HuH-7.5 (cell line): ENCODE data around the gene DPM3.
"Not testable (repeated sequence)": the region's sequence is repeated elsewhere in the genome, so short reads cannot be mapped to it uniquely, and the experiment has no call there.

Source experiments
- DNase-seq: peaks from one replicate; pipeline ENCODE4 v3.0.0; 2011; ENCODE audit warnings: low spot score

DPM3 gene

GRCh38 chr1:155125511-155125945 lies 14.8 kb downstream of the DPM3 start:
- DNase-seq: no peak

DNA sequence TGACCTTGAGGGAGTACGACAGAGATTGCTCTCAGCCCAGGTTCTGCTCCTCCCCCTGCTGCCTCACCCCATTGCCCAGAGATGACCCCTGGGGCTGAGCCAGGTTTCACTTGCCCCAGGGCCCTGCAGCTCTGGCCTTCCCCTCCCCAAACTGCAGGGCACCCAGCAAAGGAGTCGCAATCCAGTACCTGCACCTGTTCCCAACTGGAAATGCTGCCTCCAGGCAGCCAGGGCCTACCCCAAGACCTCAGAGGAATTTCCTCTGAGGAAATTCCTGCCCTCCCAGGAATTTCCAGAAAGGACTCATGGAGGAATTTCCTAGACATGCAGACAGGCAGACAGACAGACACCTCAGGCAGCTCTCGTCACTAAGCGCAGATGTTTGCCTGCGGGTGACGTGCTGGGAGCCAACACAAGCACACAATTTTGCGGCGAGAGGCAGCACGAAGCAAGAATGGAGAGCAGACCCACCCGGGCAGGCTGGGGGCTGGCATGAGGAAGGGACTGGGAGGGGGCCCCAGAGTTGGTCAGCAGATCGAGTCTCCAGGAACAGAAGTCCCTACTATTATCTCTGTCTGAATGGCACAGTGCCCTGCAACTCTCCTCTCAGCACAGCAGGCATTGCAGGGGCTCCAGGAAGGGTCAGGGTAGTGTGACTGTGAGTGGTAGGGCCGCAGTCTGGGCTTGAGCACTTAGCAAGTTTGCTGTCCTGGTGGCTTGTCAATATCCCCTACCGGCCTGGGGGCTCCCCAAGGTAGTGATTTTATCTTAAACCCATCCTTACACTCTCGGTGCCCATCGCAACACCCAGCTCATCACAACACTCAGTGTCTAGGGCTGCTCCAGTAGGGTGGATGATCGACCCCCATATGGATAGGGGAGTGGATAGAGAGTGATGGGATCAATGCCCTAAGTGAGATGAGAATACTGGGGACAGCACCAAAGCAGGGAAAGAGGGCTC lies 15.5 kb downstream of the DPM3 start:
- no peak for DNase-seq

DNA sequence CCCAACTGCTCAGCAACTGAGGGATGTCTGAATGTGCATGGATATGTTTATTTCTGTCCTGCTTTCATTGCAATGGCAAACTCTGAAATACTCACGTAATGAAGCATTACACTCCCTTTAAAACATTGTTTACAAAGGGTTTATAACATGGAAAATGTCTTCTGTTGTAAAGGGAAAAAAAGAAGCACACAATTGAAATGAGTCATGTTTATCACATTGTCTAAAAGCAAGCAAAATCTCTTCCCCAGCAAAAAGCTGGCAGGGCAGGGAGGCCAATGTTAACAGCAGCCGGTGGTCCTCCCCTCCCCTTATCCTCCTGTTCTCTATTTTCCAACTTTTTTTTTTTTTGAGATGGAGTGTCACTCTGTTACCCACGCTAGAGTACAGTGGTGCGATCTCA lies 16.5 kb downstream of the DPM3 start:
- no peak for DNase-seq

GRCh38 chr1:155122308-155122707 lies 18.0 kb downstream of the DPM3 start:
- DNase-seq: no peak

- no peak for DNase-seq
These were observed 19.1 kb downstream of the DPM3 start for GRCh38 chr1:155121249-155121648.

DNA sequence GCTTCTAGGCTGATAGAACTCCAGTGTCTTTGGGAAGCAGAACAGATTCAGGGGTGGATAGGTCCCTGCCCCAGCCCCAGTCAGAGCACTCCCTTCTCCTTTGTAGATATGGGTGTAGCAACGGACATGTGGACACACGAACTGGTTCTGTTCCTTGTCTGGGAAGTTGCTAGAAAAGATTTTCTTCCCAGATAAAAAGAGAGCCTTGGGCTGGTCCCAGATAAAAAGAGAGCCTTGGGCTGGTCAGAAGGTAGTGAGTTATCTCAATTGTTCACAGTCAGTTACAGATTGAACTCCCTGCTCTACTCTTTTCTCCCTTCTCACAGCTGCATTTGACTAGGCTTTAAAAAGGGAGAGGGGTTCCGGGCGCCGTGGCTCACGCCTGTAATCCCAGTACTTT lies 20.1 kb downstream of the DPM3 start:
- DNase-seq: no peak

DNA sequence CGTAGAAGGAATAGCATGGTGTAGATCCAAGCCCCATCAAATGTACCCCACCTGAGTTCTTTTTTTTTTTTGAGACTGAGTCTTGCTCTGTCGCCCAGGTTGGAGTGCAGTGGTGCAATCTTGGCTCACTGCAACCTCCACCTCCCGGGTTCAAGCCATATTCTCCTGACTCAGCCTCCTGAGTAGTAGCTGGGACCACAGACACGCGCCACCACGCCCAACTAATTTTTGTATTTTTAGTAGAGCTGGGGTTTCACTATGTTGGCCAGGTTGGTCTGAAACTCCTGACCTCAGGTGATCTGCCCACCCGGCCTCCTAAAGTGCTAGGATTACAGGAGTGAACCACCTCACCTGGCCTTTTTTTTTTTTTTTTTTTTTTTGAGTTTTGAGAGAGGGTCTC lies 22.2 kb downstream of the DPM3 start:
- not testable (repeated sequence) for DNase-seq

- DNase-seq: no peak
These were observed 22.7 kb downstream of the DPM3 start for GRCh38 chr1:155117610-155118009.

DNA sequence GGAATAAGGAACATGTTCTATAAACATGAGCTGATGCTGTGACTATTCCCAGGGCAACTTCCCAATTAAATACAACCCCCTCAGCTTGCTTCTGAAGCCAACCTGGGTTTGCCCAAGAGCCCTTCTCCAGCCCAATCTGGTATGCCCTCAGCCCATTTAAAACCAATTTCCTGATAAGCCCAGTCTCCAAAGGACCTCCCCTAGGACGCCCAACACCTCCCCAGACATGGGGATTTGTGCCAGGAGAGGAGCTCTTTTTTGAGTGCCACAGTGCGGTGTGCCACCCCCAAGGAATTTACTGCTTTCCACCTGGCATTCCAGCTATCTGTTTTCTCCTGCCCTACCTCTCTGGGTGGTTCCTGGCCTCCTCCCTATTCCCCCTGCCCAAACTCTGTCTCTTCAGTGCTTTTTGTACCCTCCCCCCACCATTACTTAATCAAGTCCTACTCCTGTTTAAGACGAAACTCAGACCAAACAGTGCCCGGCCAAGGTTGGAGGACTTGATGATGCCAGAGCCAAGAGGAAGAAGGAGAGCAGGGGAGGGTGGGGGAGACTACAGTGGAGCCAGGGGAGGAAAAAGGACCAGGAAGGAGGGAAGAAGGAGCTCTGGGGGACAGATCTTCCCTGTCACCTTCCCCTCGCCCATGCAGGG lies 24.1 kb downstream of the DPM3 start:
- DNase-seq: no peak

GRCh38 chr1:155113450-155113980 lies 26.8 kb downstream of the DPM3 start:
- no peak for DNase-seq

GRCh38 chr1:155110826-155111225 lies 29.5 kb downstream of the DPM3 start:
- no peak for DNase-seq

- DNase-seq: no peak
These were observed 29.9 kb downstream of the DPM3 start for GRCh38 chr1:155110381-155110780.

DNA sequence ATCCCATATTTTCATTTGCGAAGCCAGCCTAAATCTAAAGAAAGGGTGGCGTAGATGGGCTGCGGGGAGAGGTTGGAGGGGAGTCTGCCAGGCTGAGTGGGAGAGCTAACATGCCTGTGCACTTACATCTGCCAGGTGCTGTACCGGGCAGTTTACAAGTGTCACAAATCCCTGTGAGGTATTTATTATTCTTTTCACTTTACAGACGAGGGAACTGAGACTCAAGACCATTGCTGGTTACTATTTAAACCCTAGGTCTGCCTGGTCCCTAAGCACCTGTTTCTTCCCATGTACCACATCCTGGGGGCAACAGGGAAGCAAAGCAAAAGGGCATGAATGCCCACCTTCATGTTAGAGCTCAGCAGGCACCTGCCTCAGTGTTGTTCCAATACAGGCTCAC lies 32.0 kb downstream of the DPM3 start:
- no peak for DNase-seq

- DNase-seq: peak; percentile 40
These were observed 32.7 kb downstream of the DPM3 start for GRCh38 chr1:155107309-155108264.

GRCh38 chr1:155106862-155107261 lies 33.5 kb downstream of the DPM3 start:
- DNase-seq: no peak

DNA sequence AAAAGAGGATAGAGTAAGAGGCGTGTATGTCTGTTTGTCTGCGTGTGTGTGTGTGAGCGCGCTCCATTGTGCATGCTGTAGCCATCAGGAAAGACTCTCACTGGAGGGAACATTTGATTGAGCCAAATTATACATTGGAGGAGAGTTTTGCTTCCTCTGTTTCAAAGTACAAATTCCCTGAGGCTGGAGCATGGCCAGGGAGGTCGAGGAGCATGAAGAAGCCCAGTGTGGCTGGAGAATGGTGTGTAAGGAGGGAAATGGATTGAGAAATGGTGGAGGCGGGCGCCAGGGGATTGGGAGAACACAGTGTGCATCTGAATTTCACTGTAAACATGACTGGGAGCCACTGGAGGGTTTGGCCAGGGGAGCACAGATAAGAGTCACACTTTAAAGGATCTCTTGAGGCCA lies 34.7 kb downstream of the DPM3 start:
- no peak for DNase-seq

DNA sequence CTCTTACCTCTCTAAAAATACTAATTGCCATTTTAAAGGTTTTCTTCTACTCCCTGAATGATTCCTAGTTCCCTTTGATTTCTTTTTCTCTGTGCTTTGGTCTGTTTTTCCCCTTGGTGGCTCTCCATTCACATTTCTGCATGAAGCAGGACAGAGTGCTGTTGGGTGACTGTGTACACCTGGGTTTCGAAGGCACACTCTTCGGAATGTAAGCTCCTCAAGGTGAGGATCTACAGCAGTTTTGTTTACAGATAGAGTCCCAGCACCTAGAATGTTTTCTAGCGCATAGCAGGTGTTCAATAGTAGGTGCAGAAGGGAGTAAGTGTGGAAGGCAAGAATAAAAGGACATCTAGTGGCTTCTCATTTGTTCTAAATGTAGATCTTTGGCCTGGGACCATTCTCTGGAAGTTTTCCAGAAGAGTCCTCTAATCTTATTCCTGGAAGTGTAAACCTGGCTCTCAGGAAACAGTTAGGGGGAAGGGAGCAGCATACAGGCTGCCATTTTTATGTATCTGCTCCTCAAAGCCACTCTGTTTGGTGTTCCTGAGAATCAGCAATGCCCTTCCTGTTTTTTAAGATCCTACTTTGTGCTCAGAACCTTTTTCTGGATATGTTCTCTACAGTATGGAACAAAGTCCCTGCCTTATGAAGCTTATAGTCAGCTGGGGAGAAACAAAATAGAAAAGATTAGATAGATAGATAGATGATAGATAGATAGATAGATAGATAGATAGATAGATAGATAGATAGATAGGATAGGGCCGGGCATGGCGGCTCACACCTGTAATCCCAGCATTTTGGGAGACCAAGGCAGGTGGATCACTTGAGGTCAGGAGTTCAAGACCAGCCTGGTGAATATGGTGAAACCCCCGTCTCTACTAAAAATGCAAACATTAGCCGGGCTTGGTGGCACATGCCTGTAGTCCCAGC lies 35.5 kb downstream of the DPM3 start:
- DNase-seq: no peak

- DNase-seq: no peak
These were observed 37.0 kb downstream of the DPM3 start for GRCh38 chr1:155103325-155103724.

DNA sequence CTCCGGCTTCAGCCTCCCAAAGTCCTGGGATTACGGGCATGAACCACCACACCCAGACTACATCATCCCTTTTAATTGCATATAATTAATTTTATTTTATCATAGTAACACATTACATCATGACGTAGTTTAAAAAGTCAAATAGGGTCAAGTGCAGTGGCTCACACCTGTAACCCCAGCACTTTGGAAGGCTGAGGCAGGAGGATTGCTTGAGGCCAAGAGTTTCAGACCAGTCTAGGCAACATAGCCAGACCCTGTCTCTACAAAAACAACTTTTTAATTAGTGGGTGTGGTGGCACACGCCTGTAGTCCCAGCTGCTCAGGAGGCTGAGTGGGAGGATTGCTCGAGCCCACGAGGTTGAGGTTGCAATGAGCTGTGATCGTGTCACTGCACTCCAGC lies 41.0 kb downstream of the DPM3 start:
- no peak for DNase-seq

DNA sequence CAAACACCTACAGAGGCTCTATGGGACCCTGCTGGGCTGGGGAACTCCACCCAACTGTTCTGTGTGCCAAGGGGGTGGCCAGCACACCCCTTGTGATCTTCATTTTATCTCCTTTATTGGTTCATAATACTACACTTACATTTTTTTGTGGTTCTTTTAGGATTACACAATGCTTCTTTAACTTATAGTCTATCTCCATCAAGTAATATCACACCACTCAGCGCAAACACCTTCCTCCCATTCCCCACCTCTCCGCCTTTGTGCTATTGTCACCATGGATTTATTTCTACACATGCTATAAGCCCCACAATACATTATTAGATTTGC lies 45.7 kb downstream of the DPM3 start:
- DNase-seq: no peak
